IMR-90 (cell line): Measurements from ENCODE around the gene FAS. TPM values are rescaled to one million over a fixed set of nuclear protein-coding genes. Genes with fewer than 3 reads are reported as not detected.

Experiments used
- ATAC-seq: fragments of 200-7000 bp; cut with Tn5 transposase; 2 replicates; pipeline ENCODE4 v1.9.1; 2020; ENCODE audit warnings: low read depth, mild to moderate bottlenecking, moderate library complexity
- BruUV-seq: library from RNA; stranded (reverse); fragments of 400-500 nt; replicated peaks from 2 replicates; lab custom pipeline; 2021; lab: Mats Ljungman, UMichigan
- CTCF ChIA-PET: fragments of 300-600 bp; formaldehyde crosslinking; extraction: SDS; loops from one replicate; lab custom pipeline; 2021; ENCODE audit warnings: antibody characterized with exemption; lab: Yijun Ruan, JAX
- POLR2A ChIA-PET: fragments of 300-600 bp; sonication (Branson Sonifier 250); formaldehyde crosslinking; loops from one replicate; lab custom pipeline; 2022; ENCODE audit warnings: antibody characterized with exemption; ENCODE audit not compliant: unreplicated experiment; lab: Charles Lee
- DNase-seq: peaks from one replicate; pipeline ENCODE4 v3.0.0; 2013
- H2AFZ ChIP-seq: replicated peaks from 2 replicates; pipeline ENCODE3; 2013; ENCODE audit warnings: low read length, mild to moderate bottlenecking; ENCODE audit not compliant: poor library complexity
- H2AK5ac ChIP-seq: 2 replicates; pipeline ENCODE4 v1.6.1; 2013; ENCODE audit warnings: low read depth, low read length, inconsistent platforms
- H2AK9ac ChIP-seq: replicated peaks from 2 replicates; pipeline ENCODE3; 2013; ENCODE audit warnings: mild to moderate bottlenecking, low read depth, low read length, moderate library complexity; ENCODE audit not compliant: poor library complexity
- H2BK120ac ChIP-seq: 2 replicates; pipeline ENCODE4 v1.6.1; 2013; ENCODE audit warnings: low read depth, low read length, inconsistent platforms
- H2BK15ac ChIP-seq: 3 replicates; pipeline ENCODE4 v1.6.1; 2013; ENCODE audit warnings: low read depth, low read length, inconsistent platforms
- H2BK20ac ChIP-seq: 2 replicates; pipeline ENCODE4 v1.6.1; 2013; ENCODE audit warnings: low read depth, mild to moderate bottlenecking, inconsistent platforms, low read length, moderate library complexity
- H2BK5ac ChIP-seq: 2 replicates; pipeline ENCODE4 v1.6.1; 2013; ENCODE audit warnings: mild to moderate bottlenecking, low read depth, low read length, inconsistent platforms; ENCODE audit not compliant: poor library complexity, severe bottlenecking
- H3K14ac ChIP-seq: replicated peaks from 2 replicates; pipeline ENCODE4 v1.6.1; 2013; ENCODE audit warnings: low read depth, low read length, inconsistent platforms
- H3K18ac ChIP-seq: 2 replicates; pipeline ENCODE4 v1.6.1; 2013; ENCODE audit warnings: low read depth, low read length, control low read depth
- H3K23ac ChIP-seq: 2 replicates; pipeline ENCODE4 v1.6.1; 2013; ENCODE audit warnings: low read depth, low read length, inconsistent platforms
- H3K27ac ChIP-seq: 2 replicates; pipeline ENCODE4 v1.5.1; 2013; ENCODE audit warnings: mild to moderate bottlenecking, control low read depth, low read length; ENCODE audit not compliant: insufficient read depth
- H3K27me3 ChIP-seq: 2 replicates; pipeline ENCODE4 v1.6.1; 2013; ENCODE audit warnings: low read length; ENCODE audit not compliant: control insufficient read depth, insufficient read depth
- H3K36me3 ChIP-seq: 2 replicates; pipeline ENCODE4 v1.6.1; 2013; ENCODE audit warnings: low read length, mixed read lengths; ENCODE audit not compliant: control insufficient read depth, insufficient read depth
- H3K4ac ChIP-seq: 2 replicates; pipeline ENCODE4 v1.6.1; 2013; ENCODE audit warnings: low read depth, low read length, inconsistent platforms
- H3K4me1 ChIP-seq: 2 replicates; pipeline ENCODE4 v1.6.1; 2013; ENCODE audit warnings: low read length, mixed read lengths; ENCODE audit not compliant: control insufficient read depth, insufficient read depth
- H3K4me2 ChIP-seq: 2 replicates; pipeline ENCODE4 v1.6.1; 2013; ENCODE audit warnings: low read depth, mild to moderate bottlenecking, control low read depth, low read length, moderate library complexity
- H3K4me3 ChIP-seq: 2 replicates; pipeline ENCODE4 v1.5.1; 2013; ENCODE audit warnings: low read depth, mild to moderate bottlenecking, control low read depth, low read length, moderate library complexity; ENCODE audit not compliant: insufficient read depth
- H3K56ac ChIP-seq: 2 replicates; pipeline ENCODE4 v1.6.1; 2013; ENCODE audit warnings: low read length, inconsistent platforms; ENCODE audit not compliant: insufficient read depth; ENCODE audit errors: extremely low read depth
- H3K79me1 ChIP-seq, 2 experiments: 2 replicates each; pipeline ENCODE4 v1.6.1; 2013; ENCODE audit warnings: low read length in 2 of 2, inconsistent platforms in 1 of 2, low read depth in 1 of 2
- H3K9ac ChIP-seq: 2 replicates; pipeline ENCODE4 v1.6.1; 2013; ENCODE audit warnings: low read depth, low read length, control low read depth
- H3K9me1 ChIP-seq: 2 replicates; pipeline ENCODE4 v1.6.1; 2013; ENCODE audit warnings: low read length, inconsistent platforms; ENCODE audit not compliant: insufficient read depth
- H3K9me3 ChIP-seq: 2 replicates; pipeline ENCODE4 v1.6.1; 2013; ENCODE audit warnings: low read length; ENCODE audit not compliant: control insufficient read depth, insufficient read depth
- H4K20me1 ChIP-seq: 2 replicates; pipeline ENCODE4 v1.6.1; 2013; ENCODE audit warnings: low read length, inconsistent platforms; ENCODE audit not compliant: insufficient read depth
- H4K5ac ChIP-seq: 2 replicates; pipeline ENCODE4 v1.6.1; 2013; ENCODE audit warnings: mild to moderate bottlenecking, low read depth, low read length, control low read depth
- H4K8ac ChIP-seq, 2 experiments: 2 replicates each; pipeline ENCODE4 v1.6.1; 2013; ENCODE audit warnings: low read depth in 2 of 2, low read length in 2 of 2, control low read depth in 1 of 2, inconsistent platforms in 1 of 2
- H4K91ac ChIP-seq: 2 replicates; pipeline ENCODE4 v1.6.1; 2013; ENCODE audit warnings: low read depth, low read length, inconsistent platforms; ENCODE audit not compliant: insufficient read depth
- BHLHE40 ChIP-seq: fragments of 150-350 bp; IDR thresholded peaks from 2 replicates; pipeline ENCODE4 v1.6.1; 2016; ENCODE audit warnings: mild to moderate bottlenecking, low read depth, low read length
- MAZ ChIP-seq: IDR thresholded peaks from 2 replicates; pipeline ENCODE4 v1.6.1; 2012; ENCODE audit warnings: low read depth, mild to moderate bottlenecking, low read length, improper control_type of control experiment, moderate library complexity, borderline replicate concordance
- RFX5 ChIP-seq: IDR thresholded peaks from 2 replicates; pipeline ENCODE4 v1.8.0; 2012; ENCODE audit warnings: low read depth, mild to moderate bottlenecking, low read length, moderate library complexity
- SMC3 ChIP-seq: fragments of 150-350 bp; IDR thresholded peaks from 2 replicates; pipeline ENCODE4 v1.6.1; 2016; ENCODE audit warnings: low read depth, mild to moderate bottlenecking, antibody characterized with exemption, low read length, moderate library complexity
- dilution Hi-C: fragments of 300-500 bp; cut with HindIII; formaldehyde crosslinking; loops from one replicate; pipeline ENCODE4 v1.14.3; 2018; ENCODE audit warnings: low sequenced_read_pairs; ENCODE audit not compliant: unreplicated experiment
- in situ Hi-C: fragments of 300-500 bp; cut with MboI; formaldehyde crosslinking; loops from 3 replicates; pipeline ENCODE4 v1.14.3; 2019; ENCODE audit warnings: low sequenced_read_pairs, inconsistent platforms, mixed read lengths
- intact Hi-C: fragments of 100-400 bp; cut with micrococcal nuclease; formaldehyde crosslinking; loops from 2 replicates; pipeline ENCODE4 v1.10.0; 2022
- polyA plus RNA-seq, 3 experiments: library from polyadenylated mRNA; depleted of rRNA; stranded (reverse); fragments of >200 nt; gene quantifications; 2 replicates each; pipeline ENCODE4 v1.2.3, GENCODE V29; 2012; ENCODE audit warnings: low replicate concordance in 1 of 3
- total RNA-seq: library from RNA; depleted of rRNA; stranded (reverse); fragments of >200 nt; gene quantifications from 2 replicates; pipeline ENCODE4 v1.2.3, GENCODE V29; 2012

Gene FAS
- total and polyA plus RNA-seq, 2 of the 4 experiments (the other 2 are of a cell fraction), result 34.3 to 53.8 TPM

- Histone ChIP-seq H3K27ac (no peak overlapping the region), H2BK15ac (no peak overlapping the region), H3K14ac (no peak overlapping the region), H3K4ac (no peak overlapping the region), H2BK5ac (no peak overlapping the region), H2BK120ac (no peak overlapping the region), H3K9me3 (no peaks in the 10 kb centered on the region), H3K79me1 (peaks cover 37 to 62% of the 10 kb centered on the region in 2 experiments), H4K8ac (no peak overlapping the region), H2AK9ac (no peak overlapping the region), H3K36me3 (no peaks in the 10 kb centered on the region; the same call in 1 of the 2 replicates), H2AK5ac (no peak overlapping the region), H4K5ac (no peak overlapping the region), H4K91ac (no peak overlapping the region), H4K20me1 (0 out of 2 replicates have a peak, but pooled peaks cover 3% of the 10 kb centered on the region), H3K56ac (no peak overlapping the region), H3K9me1 (peaks cover 7% of the 10 kb centered on the region; the same call in 1 of the 2 replicates), H3K4me1 (peaks cover 13% of the 10 kb centered on the region), H3K27me3 (no peaks in the 10 kb centered on the region), H3K18ac (no peak overlapping the region), H3K9ac (no peak overlapping the region), H2BK20ac (no peak overlapping the region), H3K4me3 (no peak overlapping the region), H3K23ac (peak overlapping the region; percentile 31; the same call in 1 of the 2 replicates), H2AFZ (no peak overlapping the region), H3K4me2 (no peak overlapping the region)
- in situ Hi-C loops (loop anchor here (5.0 kb wide), 1 partner anchor 42 kb away; no protein-coding TSS in a partner anchor), intact Hi-C loops (no loop called here), dilution Hi-C loops (no loop called here)
- CTCF ChIA-PET, result no interaction called here
- POLR2A ChIA-PET, result no interaction called here
- TF ChIP-seq RFX5, result no peak
- TF ChIP-seq MAZ, result no peak
- no peak for TF ChIP-seq BHLHE40
- no peak for TF ChIP-seq SMC3
- ATAC-seq (no peak), DNase-seq (no peak)
- no TSS peak for BruUV-seq
These were observed 6.1 kb upstream of the FAS start for GRCh38 chr10:88984525-88984924.
